ENCODE results near the gene IMPG2.

DNA sequence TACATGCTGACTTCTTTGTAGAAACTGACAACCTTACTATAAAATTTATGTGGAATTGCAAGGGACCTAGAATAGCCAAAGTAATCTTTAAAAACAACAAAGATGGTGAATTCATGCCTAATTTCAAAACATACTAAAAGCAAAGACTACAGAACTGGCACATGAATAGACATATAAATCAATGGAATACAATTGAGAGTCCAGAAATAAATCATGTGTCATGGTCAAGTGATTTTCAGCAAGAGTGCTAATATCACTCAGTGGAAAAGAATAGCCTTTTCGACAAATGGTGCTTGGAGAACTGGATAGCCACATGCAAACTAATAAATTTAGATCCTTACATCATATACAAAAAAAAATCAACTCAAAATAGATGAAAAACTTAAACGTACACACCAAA, 8.7 kb downstream of the IMPG2 start:
- TF ChIP-seq YY1 (IDR thresholded peaks at IDR 0.05) (no peak), TAF1 (conservative IDR thresholded peaks at IDR 0.05) (no peak)
- TF ChIP-seq, protein P1, sequence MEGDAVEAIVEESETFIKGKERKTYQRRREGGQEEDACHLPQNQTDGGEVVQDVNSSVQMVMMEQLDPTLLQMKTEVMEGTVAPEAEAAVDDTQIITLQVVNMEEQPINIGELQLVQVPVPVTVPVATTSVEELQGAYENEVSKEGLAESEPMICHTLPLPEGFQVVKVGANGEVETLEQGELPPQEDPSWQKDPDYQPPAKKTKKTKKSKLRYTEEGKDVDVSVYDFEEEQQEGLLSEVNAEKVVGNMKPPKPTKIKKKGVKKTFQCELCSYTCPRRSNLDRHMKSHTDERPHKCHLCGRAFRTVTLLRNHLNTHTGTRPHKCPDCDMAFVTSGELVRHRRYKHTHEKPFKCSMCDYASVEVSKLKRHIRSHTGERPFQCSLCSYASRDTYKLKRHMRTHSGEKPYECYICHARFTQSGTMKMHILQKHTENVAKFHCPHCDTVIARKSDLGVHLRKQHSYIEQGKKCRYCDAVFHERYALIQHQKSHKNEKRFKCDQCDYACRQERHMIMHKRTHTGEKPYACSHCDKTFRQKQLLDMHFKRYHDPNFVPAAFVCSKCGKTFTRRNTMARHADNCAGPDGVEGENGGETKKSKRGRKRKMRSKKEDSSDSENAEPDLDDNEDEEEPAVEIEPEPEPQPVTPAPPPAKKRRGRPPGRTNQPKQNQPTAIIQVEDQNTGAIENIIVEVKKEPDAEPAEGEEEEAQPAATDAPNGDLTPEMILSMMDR (IDR thresholded peaks at IDR 0.05; ENCODE audit: low read depth, low read length, missing input control), result no peak

All from liver (tissue), 3 donors.